HG02588 (cell line): ENCODE results near the gene SLC6A18.

Source experiments
- ATAC-seq: cut with Tn5 transposase; IDR thresholded peaks from one replicate; pipeline ENCODE4 v1.9.1; 2021; ENCODE audit warnings: mild to moderate bottlenecking, moderate library complexity; ENCODE audit not compliant: unreplicated experiment

The SLC6A18 gene

GRCh38 chr5:1225081-1225480, at the start of gene SLC6A18:
TSS of gene SLC6A18 (plus strand) at chr5:1225381. CDS start at chr5:1225478, 97 bp downstream.
- no peak for ATAC-seq

GRCh38 chr5:1175801-1176472, 49.2 kb upstream of the SLC6A18 start:
- ATAC-seq: no peak

GRCh38 chr5:1176473-1177391, 48.4 kb upstream of the SLC6A18 start:
- ATAC-seq: no peak

GRCh38 chr5:1177826-1178528, 47.2 kb upstream of the SLC6A18 start:
- ATAC-seq: no peak

- no peak for ATAC-seq
These were observed 46.4 kb upstream of the SLC6A18 start for GRCh38 chr5:1178529-1179382.

- ATAC-seq: no peak
These were observed 45.8 kb upstream of the SLC6A18 start for GRCh38 chr5:1179383-1179715.

GRCh38 chr5:1180096-1180495, 45.1 kb upstream of the SLC6A18 start:
- no peak for ATAC-seq

- ATAC-seq: no peak
These were observed 44.3 kb upstream of the SLC6A18 start for GRCh38 chr5:1180841-1181271.

- no peak for ATAC-seq
These were observed 43.5 kb upstream of the SLC6A18 start for GRCh38 chr5:1181451-1182359.

- no peak for ATAC-seq
These were observed 42.9 kb upstream of the SLC6A18 start for GRCh38 chr5:1182360-1182632.

- ATAC-seq: no peak
These were observed 42.4 kb upstream of the SLC6A18 start for GRCh38 chr5:1182633-1183423.

- no peak for ATAC-seq
These were observed 41.6 kb upstream of the SLC6A18 start for GRCh38 chr5:1183424-1184162.

- no peak for ATAC-seq
These were observed 41.1 kb upstream of the SLC6A18 start for GRCh38 chr5:1184163-1184470.

- no peak for ATAC-seq
These were observed 40.7 kb upstream of the SLC6A18 start for GRCh38 chr5:1184481-1184880.

GRCh38 chr5:1185038-1185627, 40.0 kb upstream of the SLC6A18 start:
- no peak for ATAC-seq

GRCh38 chr5:1185629-1186350, 39.4 kb upstream of the SLC6A18 start:
- ATAC-seq: no peak
